GM19438 (cell line): ENCODE data around the gene NKAP.

Source experiments
- ATAC-seq: cut with Tn5 transposase; IDR thresholded peaks from one replicate; pipeline ENCODE4 v1.9.1; 2021; ENCODE audit warnings: low read depth; ENCODE audit not compliant: unreplicated experiment

The NKAP gene

DNA sequence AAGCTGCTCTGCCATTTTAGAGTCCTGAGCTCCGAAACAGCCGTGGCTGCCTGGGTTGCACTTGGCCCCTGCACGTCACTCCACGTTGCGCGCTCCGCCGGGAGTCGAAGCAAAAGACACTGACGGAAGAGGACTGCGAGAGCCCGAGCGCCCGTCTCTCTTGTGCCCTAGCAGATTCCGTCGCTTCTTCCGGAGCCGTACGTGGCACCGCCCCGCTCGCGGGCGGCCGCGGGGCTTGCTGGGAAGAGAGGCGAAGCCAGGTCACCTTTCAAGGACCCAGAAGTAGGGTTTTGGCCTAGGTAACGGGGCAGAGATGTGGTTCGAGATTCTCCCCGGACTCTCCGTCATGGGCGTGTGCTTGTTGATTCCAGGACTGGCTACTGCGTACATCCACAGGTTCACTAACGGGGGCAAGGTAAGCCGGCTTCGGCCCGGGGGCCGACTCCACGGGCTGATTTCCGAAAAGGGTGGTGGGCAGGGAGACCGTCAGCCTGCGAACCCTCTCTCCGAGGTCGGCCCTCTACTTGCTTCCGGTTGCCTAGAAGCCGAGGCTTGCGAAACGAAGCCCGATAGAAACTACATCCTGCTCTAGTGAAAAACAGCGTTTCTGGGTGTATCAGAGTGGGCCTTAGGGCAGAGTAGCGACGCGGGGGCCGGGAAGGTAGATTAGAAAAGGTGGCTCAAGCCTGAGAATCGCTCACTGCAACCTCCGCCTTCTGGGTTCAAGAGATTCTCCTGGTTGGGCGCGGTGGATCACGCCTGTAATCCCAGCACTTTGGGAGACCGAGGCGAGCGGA lies 71.8 kb downstream of the NKAP start, which contains the start of the genes NDUFA1 and RNF113A:
NDUFA1 (plus strand) TSS at position 234 of the 797 bp plus-strand sequence; CDS start at position 314, 80 bp downstream.
RNF113A (minus strand) TSS at position 135 of the 797 bp plus-strand sequence; CDS start at position 15, 120 bp downstream.
- peak; percentile 85 for ATAC-seq

DNA sequence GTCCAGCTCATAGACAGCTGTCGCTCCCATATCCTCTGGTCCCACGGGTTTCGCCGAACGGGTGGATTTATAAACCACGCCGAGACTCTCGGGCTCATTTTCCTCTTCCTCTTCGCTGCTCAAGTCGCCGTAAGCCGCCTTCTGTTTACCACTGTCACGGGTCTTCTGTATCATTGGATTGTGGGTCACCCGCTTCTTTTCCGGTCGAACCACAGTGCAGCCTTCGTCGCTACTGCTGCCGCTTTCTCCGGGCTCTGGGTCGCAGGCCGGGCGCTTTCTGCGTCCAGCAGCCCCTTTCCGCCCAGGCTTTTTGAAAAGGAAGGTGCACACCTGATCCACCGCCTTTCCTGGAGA lies 72.3 kb downstream of the NKAP start:
- peak; percentile 36 for ATAC-seq
